AG09309 (cell line): ENCODE measurements around the gene DARS1.
"Not testable (repeated sequence)": the region's sequence is repeated elsewhere in the genome, so short reads cannot be mapped to it uniquely, and the experiment has no call there.

ENCODE experiments used
- DNase-seq: peaks from one replicate; pipeline ENCODE4 v3.0.0-alpha.2; 2010; ENCODE audit warnings: low read depth
- H3K4me3 ChIP-seq: 2 replicates; pipeline ENCODE4 v1.5.1; 2011; ENCODE audit warnings: mild to moderate bottlenecking, low read depth, low read length, moderate library complexity; ENCODE audit not compliant: control insufficient read depth
- CTCF ChIP-seq: IDR thresholded peaks from 2 replicates; pipeline ENCODE4 v1.5.1; 2011; ENCODE audit warnings: mild to moderate bottlenecking, low read depth, low read length, inconsistent platforms; ENCODE audit not compliant: insufficient read depth, control insufficient read depth; ENCODE audit errors: missing control alignments

The DARS1 gene

GRCh38 chr2:135960656-135961551 lies 24.5 kb downstream of the DARS1 start:
- H3K4me3 ChIP-seq: no peak overlapping the region
- DNase-seq: no peak
- TF ChIP-seq CTCF: no peak

GRCh38 chr2:135960150-135960549 lies 25.3 kb downstream of the DARS1 start:
- no peak for DNase-seq
- H3K4me3 ChIP-seq: no peak overlapping the region
- TF ChIP-seq CTCF: no peak

DNA sequence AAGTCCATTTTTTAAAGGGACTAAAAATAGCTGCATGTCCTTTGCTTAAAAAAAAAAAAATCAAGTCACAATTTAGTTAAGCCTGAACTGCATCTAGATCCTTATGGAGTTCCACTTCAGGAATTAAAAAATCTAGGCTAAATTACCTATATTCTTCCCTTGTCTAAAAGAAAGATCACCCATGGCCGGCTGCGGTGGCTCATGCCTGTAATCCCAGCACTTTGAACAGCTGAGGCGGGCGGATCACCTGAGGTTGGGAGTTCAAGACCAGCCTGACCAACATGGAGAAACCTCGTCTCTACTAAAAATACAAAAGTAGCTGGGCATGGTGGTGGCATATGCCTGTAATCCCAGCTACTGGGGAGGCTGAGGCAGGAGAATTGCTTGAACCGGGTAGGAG lies 26.5 kb downstream of the DARS1 start:
- not testable (repeated sequence) for DNase-seq, H3K4me3 ChIP-seq

DNA sequence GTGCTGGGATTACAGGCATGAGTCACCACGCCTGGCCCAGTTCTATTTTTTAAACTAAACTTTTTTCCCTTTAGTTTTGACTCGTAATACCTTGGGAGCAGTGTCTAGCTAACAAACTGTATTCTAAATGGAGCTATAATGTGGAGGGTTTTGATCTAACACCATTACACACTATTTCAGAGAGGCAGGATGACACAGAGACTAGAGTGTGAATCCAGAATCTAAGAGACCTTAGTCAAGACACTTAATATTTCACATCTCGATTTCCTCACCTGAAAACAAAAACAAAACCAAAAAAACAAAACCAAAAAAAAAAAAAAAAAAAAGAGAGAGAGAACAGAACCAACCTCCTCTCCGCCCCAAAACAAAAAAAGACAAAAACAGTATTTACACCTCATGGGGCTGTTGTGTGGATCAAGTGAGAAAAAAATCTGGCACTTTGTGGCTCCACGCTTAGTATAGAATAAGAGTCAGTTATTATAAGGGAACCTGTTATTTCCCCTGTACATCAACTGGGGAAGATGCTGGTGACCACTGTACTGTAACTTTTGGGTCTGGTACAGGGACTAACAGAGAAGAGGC lies 31.3 kb downstream of the DARS1 start:
- TF ChIP-seq CTCF: no peak
- no peak overlapping the region for H3K4me3 ChIP-seq
- DNase-seq: no peak

GRCh38 chr2:135952891-135953290 lies 32.5 kb downstream of the DARS1 start:
- no peak for TF ChIP-seq CTCF
- no peak overlapping the region for H3K4me3 ChIP-seq
- DNase-seq: no peak

DNA sequence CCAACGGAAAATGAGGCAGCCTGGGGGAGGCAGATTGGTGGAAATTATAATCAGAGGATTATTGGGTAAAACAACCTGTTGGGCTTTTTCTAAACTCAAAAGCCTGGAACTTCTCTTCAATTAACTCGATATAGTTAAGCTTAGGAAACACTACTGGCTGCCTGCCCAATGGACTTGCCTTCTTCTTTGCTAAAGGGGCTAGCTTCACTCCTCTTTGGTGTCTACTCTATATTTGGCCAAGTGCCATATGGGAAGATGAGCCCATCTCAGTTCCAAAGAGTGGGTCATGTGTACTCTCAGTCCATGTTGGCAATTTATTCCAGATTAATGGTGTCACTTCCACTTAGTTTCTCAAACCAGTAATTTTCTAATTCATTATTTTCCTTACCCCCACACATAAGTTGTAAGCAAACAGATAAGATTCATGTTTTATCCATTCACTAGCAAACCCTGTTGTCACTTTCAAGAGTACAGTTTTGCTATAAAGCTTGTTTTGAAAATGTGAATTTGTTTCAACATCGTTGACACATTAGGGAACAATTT lies 34.3 kb downstream of the DARS1 start:
- no peak for DNase-seq

More for the DNA sequence above, 34.3 kb downstream of the DARS1 start:
- TF ChIP-seq CTCF: no peak
- H3K4me3 ChIP-seq: no peak overlapping the region
